HG03521 (cell line): ENCODE measurements around the gene ERC1.

Experiments used
- ATAC-seq: cut with Tn5 transposase; IDR thresholded peaks from one replicate; pipeline ENCODE4 v1.9.1; 2021; ENCODE audit warnings: mild to moderate bottlenecking, moderate library complexity; ENCODE audit not compliant: unreplicated experiment

The ERC1 gene

DNA sequence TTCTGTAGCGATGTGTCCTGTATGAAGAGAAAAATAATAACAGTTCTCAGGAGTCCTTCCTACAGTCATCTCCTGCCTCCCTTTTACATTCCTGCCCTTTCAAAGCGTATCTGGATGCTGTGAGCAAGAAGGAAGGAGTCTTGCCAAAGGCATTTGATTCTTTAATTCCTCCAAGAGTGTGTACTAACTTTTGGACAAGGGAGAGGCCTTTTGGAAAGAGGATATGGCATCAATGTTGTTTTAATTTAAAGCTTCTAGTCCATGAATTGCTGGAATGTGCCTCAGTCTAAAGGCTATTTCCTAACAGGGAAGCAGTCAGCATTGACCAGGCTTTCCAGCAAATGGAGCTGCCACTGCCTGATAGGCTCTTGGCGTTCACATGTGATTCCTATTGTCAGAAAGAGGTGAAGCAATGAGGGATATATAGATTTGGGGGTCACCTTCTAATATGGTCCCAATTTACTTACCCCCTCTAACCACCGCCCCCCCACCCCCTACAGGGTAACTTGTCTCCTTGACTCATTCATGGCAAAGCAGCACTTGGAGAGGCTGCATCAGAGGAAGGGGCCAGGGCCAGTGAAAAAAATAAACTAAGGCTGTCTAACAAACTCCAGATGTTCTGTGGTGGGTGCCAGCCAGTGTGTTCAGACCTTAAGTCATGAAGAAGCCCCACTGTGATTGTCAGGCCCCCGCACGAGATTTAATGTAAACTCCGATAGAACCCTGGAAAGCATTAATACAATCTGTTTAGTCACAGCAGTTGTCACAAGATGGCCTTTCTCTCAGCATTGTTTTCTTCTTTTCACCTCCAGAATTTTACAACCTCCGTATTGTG is 383.1 kb downstream of the ERC1 start:
- no peak for ATAC-seq

DNA sequence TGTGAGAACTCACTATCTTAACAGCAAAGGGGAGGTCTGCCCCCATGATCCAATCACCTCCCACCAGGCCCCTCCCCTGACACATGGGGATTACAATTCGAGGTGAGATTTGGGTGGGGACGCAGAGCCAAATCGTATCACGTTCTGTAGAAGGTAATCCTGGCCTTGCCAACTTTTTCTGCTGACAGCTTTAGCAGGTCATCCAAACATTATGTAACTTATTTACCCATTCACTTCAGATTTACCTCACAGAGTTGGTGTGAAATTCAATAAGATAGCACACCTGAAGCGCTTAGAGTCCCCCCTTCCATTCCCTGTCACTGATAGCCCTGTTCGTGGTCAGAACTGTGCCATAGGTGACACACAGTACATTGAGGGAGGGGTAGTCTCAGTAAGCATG is 384.3 kb downstream of the ERC1 start:
- ATAC-seq, result no peak

DNA sequence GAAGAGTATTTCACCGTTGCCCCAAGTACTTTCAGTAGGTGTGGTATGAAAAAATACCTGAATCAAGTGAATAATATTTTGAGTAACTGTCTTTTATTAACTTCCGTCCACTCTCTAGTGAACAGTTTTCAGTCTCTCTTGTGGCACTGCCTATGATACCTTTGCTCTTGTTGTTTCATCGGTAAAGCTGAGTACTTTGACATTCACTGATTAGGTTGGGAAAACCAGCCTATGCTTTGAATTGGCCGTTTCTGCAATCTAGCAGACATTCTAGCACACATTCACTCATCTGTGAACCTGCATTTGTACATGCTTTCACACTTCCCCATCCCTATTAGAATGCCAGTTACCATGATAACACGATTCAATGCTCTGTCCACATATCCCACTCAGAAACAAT is 386.1 kb downstream of the ERC1 start:
- no peak for ATAC-seq

DNA sequence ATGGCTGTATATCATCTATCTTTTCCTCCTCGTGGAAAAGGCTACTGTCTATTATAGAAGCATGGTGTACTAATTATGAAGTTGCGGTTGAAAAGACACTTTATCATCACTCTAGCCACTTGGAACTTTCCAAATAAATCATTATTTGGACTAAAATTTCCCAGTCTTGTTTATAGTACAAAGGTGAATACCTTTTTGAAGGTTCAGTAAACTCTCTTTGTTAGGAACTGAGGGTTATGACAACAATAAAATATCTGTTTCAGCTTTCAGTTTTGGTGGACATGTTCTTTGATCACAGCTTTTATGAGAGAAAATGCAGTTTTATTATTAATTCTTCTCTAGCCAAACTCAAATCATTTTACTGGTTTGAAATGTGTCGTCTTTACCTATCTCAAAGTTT is 386.7 kb downstream of the ERC1 start:
- ATAC-seq, result no peak

DNA sequence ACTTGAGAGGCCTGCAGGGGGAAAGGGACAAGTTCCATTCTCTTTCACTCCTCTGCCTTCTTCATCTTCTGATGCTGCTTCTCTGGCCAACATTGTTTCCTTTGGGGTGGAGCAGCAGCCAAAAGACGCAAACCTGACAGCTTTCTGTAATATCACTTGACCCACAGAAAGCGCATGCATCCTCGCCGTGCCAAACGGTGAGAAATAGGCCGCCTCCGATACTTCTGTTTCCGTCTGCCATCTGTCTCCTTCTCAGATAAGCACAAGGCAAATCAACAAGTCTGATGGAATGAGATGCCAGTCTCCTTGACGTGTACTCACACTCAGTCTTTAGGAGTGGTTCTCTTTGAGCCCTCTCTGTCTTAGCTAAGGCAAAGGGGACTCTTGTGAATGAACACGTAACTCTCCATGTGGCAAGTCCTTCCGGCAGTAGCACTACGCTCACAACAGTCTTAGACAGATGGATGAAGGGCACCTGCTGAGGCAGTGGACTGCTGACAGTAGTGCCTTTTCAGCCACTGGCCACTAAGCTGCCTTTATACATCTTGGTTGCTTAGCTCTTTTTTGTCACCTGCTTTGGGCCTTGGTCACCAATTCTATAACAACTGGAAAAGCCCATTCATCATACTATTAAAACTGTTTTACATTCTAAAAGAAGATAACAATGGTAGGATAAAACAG is 389.3 kb downstream of the ERC1 start:
- ATAC-seq, result no peak

DNA sequence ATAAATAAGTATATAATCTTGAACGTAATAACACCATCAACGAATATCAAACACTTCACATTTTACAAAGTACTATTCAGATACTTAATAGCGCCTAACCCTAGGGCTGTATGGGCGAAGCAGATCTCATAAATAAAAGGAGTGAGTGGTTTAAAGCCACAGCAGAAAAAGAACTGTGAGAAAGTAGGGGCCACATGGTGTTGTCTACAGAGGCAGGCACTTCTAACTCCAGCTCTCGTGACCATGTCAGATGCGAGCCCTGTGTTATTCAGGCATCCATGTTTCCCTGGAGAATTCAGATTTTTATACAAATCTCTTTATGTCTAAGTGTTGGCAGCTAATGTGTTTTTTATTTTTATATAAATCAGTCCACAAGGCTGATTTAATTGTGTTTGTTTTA is 391.1 kb downstream of the ERC1 start:
- ATAC-seq, result no peak

DNA sequence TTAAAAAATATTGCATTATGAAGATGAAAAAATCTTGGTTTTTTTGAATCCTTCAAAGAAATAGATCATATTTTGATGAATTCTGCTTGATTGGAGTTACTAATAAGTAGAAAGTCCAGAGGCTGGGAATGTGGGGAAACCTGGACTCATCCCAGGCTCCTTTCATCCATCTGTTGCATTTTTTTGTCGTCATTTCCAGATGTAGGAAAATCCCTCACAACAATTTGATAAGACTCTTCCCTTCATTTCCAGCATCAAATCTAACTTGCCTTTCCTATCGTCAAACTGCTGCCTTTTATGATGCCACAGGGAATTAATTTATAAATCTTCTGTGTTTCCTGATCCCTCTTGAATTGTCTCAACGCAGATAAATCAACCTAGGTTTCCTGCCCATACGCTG is 391.8 kb downstream of the ERC1 start:
- no peak for ATAC-seq

DNA sequence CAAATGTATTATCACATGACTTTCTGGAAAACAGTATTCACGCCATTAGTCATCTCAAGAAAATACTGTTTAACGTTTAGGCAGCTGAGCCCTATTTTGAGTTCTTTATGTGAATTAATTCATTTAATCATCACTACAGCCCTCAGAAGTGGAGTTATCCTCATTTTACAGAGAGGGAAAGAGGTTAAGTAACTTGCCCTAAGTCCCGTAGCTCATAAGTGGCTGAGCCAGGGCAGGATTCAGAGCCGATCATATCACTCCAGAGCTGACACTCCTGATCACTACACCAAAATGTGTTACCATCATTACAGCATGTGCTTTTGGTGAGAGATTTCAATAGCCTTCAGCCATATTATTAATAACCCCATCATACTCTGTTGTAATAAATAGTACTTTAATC is 392.7 kb downstream of the ERC1 start:
- no peak for ATAC-seq

DNA sequence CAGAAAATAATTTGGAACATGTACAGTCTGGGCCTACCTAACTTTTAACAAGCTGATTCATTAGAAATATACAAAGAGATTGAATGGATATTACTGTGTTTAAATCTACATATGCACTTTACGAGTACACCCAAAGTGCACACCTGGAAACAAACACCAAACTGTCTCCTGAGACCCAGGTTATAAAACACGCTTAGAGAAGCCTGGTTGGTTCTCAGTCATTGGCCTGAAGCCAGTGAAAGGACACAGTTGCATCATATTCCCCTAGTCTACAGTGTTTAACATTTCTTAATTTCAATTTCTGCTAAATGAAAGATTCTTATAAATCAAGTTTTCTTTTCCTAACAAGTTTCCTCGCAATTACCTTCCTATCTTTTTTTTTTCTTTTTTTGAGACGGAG is 393.9 kb downstream of the ERC1 start:
- ATAC-seq, result no peak

DNA sequence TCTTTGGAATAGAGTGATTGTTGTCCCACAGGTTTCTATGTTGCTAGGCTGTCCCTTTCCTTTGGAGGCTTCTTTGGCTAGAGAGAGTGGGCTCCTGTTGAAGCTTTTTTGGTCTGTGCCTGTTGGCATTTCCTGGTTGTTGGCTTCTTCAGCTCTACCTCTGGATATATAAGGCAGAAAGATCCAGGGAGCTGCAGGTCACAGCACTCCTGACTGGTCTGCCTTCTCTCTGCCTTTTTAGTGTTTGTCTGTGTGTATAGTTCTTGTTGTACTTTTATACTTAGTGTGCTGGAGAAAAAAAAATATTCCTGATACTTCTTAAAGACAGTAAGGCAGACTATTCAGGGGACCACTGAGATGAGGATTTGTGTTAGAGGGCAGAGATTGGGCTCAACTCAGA is 400.7 kb downstream of the ERC1 start:
- ATAC-seq, result no peak

DNA sequence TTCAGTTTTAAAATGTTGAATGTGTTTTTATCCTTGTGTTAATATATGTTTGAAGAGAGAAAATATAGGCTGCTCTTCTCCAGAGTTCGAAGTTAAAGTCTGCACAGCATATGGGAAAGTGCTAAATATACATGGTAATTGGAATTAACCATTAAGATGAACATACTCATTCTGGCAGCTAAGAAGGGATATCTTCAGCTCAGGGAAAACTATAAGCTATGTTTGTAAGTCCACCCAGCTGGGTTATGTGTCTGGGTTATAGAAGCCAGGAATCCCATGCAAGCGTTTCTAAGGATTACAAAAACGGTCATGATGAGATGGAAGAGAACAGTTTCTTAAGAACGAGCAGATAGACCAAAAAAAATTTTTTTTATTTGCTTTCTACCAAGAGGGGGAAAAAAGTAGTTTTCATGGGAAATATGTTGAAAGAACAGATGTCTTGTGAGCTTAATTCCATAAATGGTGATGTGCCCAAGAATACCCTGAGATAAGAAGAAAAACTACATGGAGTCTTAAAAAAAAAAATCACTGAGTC is 404.5 kb downstream of the ERC1 start:
- ATAC-seq, result no peak

DNA sequence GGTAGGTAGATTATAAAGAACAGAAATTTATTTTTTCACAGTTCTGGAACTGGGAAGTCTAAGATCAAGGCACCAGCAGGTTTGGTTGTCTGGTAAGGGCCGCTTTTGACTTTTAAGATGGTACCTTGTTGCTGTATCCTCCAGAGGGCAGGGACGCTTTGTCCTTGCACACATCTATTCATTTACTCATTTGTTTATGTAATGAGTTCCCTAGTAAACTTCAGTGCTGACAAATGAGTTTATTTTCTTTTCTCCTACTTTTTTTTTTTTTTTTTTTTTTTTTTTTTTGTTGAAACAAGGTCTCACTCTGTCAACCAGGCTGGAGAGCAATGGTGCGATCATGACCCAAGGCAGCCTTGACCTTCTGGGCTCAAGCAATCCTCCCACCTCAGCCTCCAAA is 407.6 kb downstream of the ERC1 start:
- ATAC-seq, result no peak

DNA sequence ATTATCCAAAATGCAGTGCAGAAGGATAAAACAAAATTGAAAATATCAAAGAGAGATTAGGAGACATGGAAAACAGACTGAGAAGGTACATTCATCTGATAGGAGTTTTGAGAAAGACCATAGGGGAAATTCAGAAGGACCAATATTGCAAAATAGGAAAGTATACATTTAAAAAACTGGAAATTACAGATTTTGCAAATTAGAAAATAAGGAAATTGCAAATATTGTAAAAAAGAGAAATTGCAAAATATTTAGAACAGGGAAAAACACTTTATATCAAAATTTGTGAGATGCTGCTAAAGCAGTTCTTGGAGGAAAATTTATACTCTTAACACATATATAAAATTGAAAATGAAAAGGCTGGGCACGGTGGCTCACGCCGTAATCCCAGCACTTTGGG is 410.9 kb downstream of the ERC1 start:
- no peak for ATAC-seq

DNA sequence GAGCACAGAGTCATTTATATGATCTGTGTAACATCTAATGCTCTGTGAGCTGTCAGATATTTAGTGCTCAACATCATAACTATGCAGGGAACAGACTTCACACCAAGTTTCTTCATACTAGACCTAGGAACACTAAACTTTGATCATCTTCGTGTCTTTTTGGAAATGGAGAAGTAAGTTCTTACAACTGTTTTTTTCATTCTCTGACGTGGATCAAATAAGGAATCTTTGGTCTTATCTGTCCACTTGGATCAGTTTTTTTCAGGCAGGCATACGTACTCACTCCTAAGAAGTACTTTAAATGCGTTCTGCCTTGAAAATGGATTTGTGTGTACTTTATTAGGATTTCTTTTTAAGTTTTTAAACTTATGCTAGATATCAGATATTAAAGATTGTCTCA is 412.4 kb downstream of the ERC1 start:
- no peak for ATAC-seq

DNA sequence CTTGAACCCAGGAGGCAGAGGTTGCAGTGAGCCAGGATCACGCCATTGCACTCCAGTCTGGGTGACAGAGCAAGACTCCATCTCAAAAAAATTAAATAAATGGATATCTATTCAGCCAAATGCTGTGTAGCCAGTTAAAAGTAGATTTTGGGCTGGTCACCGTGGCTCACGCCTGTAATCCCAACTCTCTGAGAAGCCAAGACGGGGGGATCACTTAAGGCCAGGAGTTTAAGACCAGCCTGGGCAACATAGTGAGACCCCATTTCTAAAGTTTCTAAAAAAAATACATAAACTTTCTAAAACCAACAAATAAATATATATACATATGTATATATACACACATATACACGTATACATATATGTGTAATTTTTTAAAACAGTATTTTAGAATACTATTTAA is 414.6 kb downstream of the ERC1 start:
- no peak for ATAC-seq

DNA sequence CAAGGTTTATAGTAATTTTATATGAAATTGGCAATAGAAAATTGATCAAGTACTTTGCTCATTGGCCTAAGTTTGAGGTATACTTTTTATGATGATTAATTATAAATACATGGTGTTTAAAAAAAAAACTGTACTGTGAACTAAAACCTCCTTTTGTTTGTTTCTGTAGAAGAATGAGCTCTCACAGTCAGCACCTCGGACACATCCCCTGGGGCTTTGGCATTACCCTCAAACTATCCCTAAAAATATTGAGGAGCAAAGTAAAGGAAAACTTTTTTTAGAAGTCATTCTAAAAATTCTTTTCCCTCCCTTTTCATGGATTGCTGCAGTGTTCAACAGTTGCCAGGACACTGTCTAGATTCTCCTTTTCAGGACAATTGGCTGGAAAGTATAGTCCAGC is 419.8 kb downstream of the ERC1 start:
- ATAC-seq, result no peak

DNA sequence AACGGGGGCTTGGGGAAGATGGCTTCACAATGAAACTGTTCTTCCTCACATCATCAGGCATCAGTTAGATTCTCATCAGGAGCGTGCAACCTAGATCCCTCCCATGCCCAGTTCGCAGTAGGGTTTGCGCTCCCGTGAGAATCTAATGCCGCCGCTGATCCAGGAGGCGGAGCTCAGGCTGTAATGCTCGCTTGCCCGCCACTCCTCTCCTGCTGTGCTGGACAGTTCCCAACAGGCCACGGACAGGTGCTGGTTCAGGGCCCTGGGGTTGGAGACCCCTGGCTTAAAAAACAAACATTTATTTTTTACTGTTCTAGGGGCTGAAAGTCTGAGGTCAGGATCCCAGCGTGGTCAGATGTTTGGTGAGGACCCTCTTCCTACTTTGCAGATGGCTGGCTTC is 422.9 kb downstream of the ERC1 start:
- no peak for ATAC-seq

DNA sequence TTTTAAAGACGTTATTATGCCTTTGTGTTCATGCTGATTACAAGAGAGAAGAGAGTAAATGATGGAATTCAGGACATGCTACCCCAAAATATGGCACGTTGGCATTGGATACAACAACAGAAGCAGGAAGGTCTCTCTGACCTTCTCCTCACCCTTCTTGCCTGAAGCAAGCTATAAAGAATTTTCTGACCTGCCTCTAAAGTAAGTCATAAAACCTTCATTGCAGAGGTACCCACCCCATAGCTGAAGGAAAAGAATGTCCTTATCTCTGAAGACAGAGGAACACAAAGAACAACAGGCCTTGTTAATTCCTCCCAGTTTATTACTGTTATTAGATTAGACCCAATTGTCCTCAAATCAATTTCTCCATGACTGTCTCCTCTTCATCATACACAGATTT is 427.1 kb downstream of the ERC1 start:
- no peak for ATAC-seq

DNA sequence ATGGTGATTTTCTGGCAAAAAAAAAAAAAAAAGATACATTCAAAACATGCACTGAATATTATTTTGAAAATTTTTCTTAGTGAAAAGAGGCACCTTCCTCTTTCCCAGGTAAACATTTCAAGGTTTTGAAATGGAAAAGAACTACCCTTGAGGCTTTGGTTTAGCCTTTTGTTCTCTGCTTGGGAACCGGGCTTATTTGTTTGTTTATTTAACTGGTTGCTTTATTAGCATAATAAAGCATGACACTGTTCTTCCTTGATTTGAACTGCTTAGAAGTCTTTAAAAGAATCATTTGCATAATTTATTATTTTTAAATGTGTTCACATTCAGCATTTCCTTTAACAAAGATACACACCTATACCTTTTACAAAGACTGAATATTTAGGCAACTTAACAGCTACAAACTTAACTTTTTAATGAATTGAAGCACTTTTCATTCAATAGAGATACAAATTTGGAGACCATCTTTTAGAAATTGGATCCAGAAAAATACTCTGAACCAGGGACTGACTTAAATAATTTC is 428.9 kb downstream of the ERC1 start:
- ATAC-seq, result no peak

DNA sequence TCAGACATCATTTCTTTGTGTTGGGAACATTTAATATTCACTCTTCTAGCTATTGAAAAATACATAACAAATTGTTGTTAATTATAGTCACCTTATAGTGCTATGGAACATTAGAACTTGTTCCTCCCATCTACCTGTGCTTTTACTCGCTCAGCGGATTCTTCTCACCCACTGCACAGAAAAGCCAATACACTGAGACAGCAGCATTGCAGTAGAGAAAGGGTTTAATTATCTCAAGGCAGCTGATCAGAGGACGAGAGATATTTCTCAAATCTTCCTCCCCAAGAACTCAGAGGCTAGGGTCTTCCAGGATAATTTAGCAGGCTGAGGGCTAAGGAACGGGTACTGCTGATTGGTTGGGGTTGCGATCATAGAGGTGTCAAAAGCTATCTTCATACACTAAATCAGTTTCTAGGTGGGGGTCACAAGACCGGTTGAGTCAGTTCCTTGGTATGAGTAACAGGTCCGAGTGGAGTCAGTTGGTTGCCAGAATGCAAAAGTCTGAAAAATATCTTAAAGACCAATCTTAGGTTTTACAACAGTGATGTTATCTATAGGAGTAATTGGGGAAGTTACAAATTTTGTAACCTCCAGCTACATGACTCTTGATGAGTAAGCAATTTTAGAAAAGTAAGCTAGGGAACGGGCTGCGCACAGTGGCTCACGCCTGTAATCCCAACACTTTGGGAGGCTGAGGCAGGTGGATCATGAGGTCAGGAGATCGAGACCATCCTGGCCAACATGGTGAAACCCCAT is 430.2 kb downstream of the ERC1 start:
- ATAC-seq, result no peak

DNA sequence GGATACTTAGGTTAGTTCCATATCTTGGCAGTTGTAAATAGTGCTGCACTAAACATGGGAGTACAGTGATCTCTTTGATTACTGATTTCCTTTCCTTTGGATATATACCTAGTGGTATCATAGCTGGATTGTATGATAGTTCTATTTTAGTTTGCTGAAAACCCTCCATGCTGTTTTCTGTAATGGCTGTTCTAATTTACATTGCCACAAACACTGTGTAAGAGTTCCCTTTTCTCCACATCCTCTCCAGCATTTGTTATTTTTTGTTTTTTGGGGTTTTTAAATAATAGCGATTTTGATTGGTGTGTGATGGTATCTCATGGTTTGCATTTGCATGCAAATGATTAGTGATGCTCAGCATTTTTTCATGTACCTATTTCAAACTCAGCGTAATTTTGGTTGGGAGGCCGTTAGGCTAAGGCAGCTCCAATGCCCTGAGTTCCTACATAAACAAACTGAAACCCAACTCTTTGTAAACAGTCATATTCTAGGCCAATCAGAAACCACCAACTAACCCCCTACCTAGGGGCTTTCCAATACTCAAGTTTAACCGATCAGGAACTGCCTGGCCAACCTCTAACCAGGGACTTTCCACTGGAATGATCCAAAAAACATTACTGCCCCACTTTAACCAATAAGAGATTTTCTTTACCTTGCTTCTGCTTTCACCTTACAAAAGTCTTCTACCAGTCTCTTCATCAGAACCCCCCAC is 431.7 kb downstream of the ERC1 start:
- ATAC-seq, result no peak
